22Rv1 (cell line): ENCODE measurements around the gene SDK1.

Source experiments
- H3K27ac ChIP-seq: fragments of 450-650 bp; 2 replicates; pipeline ENCODE4 v1.5.1; 2017
- ZFX ChIP-seq: fragments of 450-650 bp; IDR thresholded peaks from 2 replicates; pipeline ENCODE4 v1.6.1; 2017; ENCODE audit warnings: antibody characterized with exemption, borderline replicate concordance
- TF ChIP-seq, protein P1 (sequence below): fragments of 450-650 bp; IDR thresholded peaks from 2 replicates; pipeline ENCODE4 v1.5.1; 2017; ENCODE audit warnings: mild to moderate bottlenecking

Gene SDK1

GRCh38 chr7:3437467-3437866 is 136.4 kb downstream of the SDK1 start:
- no peak overlapping the region for H3K27ac ChIP-seq
- TF ChIP-seq ZFX = no peak
- TF ChIP-seq, protein P1, sequence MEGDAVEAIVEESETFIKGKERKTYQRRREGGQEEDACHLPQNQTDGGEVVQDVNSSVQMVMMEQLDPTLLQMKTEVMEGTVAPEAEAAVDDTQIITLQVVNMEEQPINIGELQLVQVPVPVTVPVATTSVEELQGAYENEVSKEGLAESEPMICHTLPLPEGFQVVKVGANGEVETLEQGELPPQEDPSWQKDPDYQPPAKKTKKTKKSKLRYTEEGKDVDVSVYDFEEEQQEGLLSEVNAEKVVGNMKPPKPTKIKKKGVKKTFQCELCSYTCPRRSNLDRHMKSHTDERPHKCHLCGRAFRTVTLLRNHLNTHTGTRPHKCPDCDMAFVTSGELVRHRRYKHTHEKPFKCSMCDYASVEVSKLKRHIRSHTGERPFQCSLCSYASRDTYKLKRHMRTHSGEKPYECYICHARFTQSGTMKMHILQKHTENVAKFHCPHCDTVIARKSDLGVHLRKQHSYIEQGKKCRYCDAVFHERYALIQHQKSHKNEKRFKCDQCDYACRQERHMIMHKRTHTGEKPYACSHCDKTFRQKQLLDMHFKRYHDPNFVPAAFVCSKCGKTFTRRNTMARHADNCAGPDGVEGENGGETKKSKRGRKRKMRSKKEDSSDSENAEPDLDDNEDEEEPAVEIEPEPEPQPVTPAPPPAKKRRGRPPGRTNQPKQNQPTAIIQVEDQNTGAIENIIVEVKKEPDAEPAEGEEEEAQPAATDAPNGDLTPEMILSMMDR = no peak

DNA sequence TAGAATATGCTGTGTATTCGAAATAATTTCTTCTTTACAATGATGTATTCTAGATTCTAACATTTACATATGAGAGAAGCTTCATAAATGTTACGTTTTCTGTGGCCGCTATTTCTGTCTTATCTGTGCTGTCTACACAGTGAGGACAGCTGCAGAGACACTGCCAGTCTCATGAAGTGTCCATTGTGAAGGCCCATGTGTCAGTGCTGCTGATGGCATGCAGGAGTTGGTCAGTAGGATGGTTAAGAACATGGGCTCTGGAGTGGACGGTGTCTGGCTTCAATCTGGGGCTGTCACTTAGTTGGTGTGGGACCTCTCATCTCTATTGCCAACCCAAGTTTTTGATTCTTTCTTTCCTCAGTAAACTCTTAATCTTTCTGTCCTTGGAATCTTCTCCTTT is 137.3 kb downstream of the SDK1 start:
- H3K27ac ChIP-seq = no peak overlapping the region
- no peak for TF ChIP-seq ZFX
- TF ChIP-seq, protein P1 = no peak

GRCh38 chr7:3439333-3440030 is 138.4 kb downstream of the SDK1 start:
- H3K27ac ChIP-seq = no peak overlapping the region
- TF ChIP-seq, protein P1 = no peak
- TF ChIP-seq ZFX = no peak

GRCh38 chr7:3440509-3440908 is 139.5 kb downstream of the SDK1 start:
- H3K27ac ChIP-seq = no peak overlapping the region

DNA sequence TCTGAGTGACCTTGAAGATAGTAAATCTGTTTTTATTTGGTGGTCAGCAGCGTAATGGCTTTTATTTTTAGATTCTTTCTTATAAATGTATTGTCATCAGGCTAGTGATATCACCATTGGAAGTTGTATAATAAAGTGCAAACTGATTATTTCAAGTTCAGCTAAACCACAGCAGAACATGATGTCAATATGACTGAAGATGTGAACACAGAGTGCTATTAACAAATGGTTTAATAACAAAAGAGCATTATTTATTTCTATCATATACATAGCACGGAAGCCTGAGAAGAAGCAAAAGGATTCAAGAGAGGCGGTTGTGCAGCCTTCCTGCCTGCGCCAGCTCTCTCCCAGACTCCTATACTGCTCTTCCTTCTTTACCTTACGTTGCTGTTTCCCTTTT is 142.7 kb downstream of the SDK1 start:
- H3K27ac ChIP-seq = no peak overlapping the region
- TF ChIP-seq, protein P1 = no peak
- no peak for TF ChIP-seq ZFX

More at GRCh38 chr7:3440509-3440908, 139.5 kb downstream of the SDK1 start:
- TF ChIP-seq, protein P1 = no peak
- no peak for TF ChIP-seq ZFX

- no peak overlapping the region for H3K27ac ChIP-seq
- TF ChIP-seq ZFX = no peak
- TF ChIP-seq, protein P1 = no peak
These were observed 145.7 kb downstream of the SDK1 start for GRCh38 chr7:3446786-3447185.

GRCh38 chr7:3451701-3452100 is 150.6 kb downstream of the SDK1 start:
- no peak overlapping the region for H3K27ac ChIP-seq
- no peak for TF ChIP-seq ZFX
- TF ChIP-seq, protein P1 = no peak
